ENCODE results near the gene ARFGAP3.

- TF ChIP-seq CTCF (IDR thresholded peaks at IDR 0.05) (no peak), ATOH8 (CRISPR knock-in tag; IDR thresholded peaks at IDR 0.05; ENCODE audit: low read depth) (no peak), ZC3H11A (IDR thresholded peaks at IDR 0.05) (no peak), JUNB (IDR thresholded peaks at IDR 0.05) (no peak), REST (IDR thresholded peaks at IDR 0.05) (no peak), CHD4 (IDR thresholded peaks at IDR 0.05; ENCODE audit: borderline replicate concordance) (no peak), CHD2 (IDR thresholded peaks at IDR 0.05; ENCODE audit: low read length, partially characterized antibody) (no peak), HOXA7 (CRISPR knock-in tag; IDR thresholded peaks at IDR 0.05) (no peak), EP300 (IDR thresholded peaks at IDR 0.05) (no peak), RCOR1 (IDR thresholded peaks at IDR 0.05; ENCODE audit: low read depth, low read length) (no peak), ZNF302 (CRISPR knock-in tag; IDR thresholded peaks at IDR 0.05) (no peak), POLR2A (IDR thresholded peaks at IDR 0.05; ENCODE audit: low read length) (no peak), JUN (IDR thresholded peaks at IDR 0.05) (no peak)
Observed at GRCh38 chr22:42889304-42889703, 32.2 kb upstream of the ARFGAP3 start.
